Epithelial cell of esophagus (primary cell): ENCODE data around the gene ZDHHC5.
"Not testable (repeated sequence)": the region's sequence is repeated elsewhere in the genome, so short reads cannot be mapped to it uniquely, and the experiment has no call there.

ENCODE experiments used
- DNase-seq: peaks from one replicate; pipeline ENCODE4 v3.0.0; 2010; ENCODE audit warnings: low read depth
- H3K4me3 ChIP-seq: 2 replicates; pipeline ENCODE4 v1.5.1; 2011; ENCODE audit warnings: mild to moderate bottlenecking, low read length, control low read depth
- TF ChIP-seq, protein P1 (sequence below): IDR thresholded peaks from 2 replicates; pipeline ENCODE4 v1.5.1; 2011; ENCODE audit warnings: low read depth, mild to moderate bottlenecking, low read length, control low read depth, inconsistent platforms; ENCODE audit not compliant: insufficient read depth; ENCODE audit errors: missing control alignments

The ZDHHC5 gene

DNA sequence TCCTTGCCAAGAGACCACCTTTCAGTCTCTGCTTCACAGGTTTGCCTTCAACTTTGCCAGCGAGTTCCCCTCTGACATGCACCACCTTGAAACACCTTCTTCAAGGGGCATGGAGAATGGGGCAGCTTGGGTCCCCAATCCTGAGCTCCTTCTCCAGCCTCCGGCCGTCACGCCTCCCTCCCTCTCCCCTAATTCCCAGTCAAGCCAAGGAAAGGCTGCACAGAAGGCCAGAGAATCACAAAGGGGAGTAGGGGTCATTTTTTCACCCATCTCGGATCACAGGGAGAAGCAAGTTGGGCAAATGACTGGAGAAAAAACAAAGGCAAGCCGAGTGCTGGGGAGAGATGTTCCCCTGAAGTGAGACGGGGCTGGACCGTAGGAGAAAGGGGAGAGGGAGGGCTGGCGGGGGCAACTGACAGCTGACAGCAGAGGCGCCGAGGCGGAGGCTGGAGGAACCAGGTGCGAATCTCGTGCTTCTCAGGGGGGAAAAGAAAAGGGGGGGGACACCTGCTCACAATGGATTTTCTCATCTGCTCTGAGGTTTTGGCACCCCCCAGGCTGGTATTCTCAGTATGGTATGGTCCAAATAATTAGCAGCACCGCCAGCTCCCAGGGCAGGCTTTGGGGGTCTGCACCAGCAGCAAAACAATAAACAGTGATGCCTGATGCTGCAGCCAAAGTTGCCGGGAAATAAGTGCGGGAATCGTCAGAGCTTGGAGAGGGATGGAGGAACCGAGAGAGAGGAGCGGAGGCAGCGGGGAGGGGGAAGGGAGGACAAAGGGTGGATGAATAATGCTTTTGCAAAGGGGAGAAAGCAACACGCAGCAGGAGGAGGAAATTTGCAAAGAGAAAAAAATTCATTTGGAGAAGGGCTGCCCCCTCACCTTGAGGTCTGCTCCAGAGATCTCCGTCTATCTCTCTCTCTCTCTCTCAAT lies 18.8 kb upstream of the ZDHHC5 start:
- TF ChIP-seq, protein P1, sequence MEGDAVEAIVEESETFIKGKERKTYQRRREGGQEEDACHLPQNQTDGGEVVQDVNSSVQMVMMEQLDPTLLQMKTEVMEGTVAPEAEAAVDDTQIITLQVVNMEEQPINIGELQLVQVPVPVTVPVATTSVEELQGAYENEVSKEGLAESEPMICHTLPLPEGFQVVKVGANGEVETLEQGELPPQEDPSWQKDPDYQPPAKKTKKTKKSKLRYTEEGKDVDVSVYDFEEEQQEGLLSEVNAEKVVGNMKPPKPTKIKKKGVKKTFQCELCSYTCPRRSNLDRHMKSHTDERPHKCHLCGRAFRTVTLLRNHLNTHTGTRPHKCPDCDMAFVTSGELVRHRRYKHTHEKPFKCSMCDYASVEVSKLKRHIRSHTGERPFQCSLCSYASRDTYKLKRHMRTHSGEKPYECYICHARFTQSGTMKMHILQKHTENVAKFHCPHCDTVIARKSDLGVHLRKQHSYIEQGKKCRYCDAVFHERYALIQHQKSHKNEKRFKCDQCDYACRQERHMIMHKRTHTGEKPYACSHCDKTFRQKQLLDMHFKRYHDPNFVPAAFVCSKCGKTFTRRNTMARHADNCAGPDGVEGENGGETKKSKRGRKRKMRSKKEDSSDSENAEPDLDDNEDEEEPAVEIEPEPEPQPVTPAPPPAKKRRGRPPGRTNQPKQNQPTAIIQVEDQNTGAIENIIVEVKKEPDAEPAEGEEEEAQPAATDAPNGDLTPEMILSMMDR: no peak
- DNase-seq: no peak
- peak overlapping the region; percentile 49 for H3K4me3 ChIP-seq

DNA sequence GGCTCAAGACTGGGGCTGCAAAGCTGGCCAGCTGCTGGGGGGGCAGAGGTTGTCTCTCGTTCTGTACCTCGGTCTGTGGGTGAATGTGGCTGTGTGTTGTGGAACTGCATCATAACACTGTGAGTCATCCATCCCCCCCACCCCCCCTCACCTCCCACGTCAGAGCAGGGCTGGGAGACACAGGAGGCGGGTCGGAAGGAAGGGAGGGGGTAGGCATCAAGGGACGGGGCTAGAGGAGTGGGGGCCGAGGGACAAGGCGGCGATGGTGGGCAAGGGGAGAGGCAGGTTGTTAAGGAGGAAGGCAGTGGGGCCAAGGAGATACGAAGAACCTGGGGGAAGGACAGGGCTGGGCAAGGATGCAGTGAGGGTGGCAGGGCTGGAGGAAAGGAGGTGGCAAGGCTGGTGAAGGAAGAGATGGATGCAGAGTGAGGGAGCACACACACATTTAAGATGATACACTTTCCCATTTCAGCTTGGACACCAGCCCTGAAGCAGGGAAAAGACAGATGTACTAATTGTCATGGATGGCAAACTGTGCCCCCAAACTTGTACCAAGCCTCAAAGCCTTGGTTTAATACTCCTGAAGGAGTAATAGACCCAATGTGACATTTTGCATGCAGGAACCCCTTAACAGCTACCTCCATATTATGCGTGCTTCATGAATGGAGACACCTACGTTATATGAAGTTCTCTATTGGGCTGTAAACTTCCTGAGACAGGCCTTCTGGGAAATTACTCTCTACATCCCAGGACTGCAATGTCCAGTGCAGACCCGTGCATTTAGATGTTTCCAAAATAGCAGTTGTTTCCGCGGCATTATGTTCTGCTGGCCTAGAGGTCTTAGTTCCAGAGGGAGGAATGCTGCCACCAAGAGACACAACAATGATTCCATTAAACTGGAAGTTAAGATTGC lies 17.8 kb upstream of the ZDHHC5 start, which contains the start of gene YPEL4:
Gene YPEL4, minus strand, starts transcription at position 87 of the 913 bp plus-strand sequence. CDS start 2,805 bp downstream, outside the sequence.
- peak; percentile 75 for DNase-seq
- TF ChIP-seq, protein P1: no peak
- peak within 1 kb of the TSS; percentile 49 for H3K4me3 ChIP-seq

DNA sequence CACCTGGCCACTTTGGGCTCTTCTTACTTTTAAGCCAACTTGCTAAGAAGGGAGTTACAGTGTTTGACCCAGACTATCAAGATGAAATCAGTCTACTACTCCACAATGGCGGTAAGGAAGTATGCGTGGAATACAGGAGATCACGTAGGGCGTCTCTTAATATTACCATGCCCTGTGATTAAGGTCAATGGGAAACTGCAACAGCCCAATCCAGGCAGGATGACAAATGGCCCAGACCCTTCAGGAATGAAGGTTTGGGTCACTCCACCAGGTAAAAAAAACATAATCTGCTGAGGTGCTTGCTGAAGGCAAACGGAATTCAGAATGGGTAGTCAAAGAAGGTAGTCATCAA lies 17.2 kb upstream of the ZDHHC5 start:
- no peak for DNase-seq
- H3K4me3 ChIP-seq: no peak overlapping the region
- TF ChIP-seq, protein P1: no peak

DNA sequence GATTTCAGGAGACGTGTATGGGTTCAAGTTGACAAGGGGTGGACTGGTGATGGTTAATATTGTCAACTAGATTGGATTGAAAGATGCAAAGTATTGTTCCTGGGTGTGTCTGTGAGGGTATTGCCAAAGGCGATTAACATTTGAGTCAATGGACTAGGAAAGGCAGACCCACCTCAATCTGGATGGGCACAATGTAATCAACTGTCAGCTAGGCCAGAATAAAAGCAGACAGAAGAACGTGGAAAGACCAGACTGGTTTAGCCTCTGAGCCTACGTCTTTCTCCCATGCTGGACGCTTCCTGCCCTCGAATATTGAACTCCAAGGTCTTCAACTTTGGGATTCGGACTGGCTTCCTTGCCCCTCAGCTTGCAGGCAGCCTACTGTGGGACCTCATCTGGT lies 16.5 kb upstream of the ZDHHC5 start:
- DNase-seq: no peak
- no peak overlapping the region for H3K4me3 ChIP-seq
- TF ChIP-seq, protein P1: no peak

DNA sequence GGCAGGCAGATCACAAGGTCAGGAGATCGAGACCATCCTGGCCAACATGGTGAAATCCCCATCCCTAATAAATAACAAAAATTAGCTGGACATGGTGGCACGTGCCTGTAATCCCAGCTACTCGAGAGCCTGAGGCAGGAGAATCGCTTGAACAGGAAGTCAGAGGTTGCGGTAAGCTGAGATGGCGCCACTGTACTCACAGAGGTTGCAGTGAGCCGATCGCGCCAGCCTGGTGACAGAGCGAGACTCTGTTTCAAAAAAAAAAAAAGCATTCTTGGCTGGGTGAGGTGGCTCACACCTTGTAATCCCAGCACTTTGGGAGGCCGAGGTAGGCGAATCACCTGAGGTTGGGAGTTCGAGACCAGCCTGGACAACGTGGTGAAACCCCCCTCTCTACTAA lies 15.7 kb upstream of the ZDHHC5 start:
- not testable (repeated sequence) for DNase-seq, H3K4me3 ChIP-seq

DNA sequence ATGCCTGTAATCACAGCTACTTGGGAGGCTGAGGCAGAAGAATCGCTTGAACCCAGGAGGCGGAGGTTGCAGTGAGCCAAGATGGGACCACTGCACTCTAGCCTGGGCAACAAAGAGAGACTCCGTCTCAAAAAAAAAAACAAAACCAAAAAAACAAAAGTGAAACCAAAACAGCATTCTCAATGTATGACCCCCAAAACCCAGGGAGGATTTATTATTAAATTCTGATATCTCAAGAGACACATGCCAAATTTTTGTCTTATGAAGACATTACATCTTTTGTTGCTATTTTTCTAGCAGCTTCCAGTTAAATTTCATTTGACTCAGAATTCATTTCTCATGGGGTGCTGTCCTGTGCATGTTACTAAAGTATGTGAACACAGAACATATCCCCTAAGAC lies 15.3 kb upstream of the ZDHHC5 start:
- H3K4me3 ChIP-seq: no peak overlapping the region
- no peak for DNase-seq
- TF ChIP-seq, protein P1: no peak

DNA sequence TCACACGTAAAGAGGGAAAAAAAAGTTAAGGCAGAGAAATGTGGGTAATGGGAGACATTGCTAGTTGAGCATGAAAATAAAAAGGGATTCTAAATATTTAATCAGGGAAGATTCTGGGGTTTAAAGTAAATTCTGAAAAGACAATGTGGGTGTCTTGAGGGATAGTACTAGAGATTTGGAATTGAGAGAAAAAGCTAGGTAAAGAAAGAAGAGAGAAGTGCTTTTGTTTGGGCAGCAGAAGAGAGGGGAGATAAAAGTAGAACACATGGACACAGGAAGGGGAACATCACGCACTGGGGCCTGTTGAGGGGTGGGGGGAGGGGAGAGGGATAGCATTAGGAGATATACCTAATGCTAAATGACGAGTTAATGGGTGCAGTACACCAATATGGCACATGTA lies 14.8 kb upstream of the ZDHHC5 start:
- no peak for DNase-seq
- TF ChIP-seq, protein P1: no peak
- H3K4me3 ChIP-seq: no peak overlapping the region
